ENCODE results near the gene NQO2. TPM values are rescaled to one million over a fixed set of nuclear protein-coding genes. Genes with fewer than 3 reads are reported as not detected.
"Not testable (repeated sequence)": the region's sequence is repeated elsewhere in the genome, so short reads cannot be mapped to it uniquely, and the experiment has no call there.

NQO2 gene
- total and polyA plus RNA-seq, 2 donors (not counting 1 experiment from before 2014, with no cell fraction given), result 6.2 to 21.5 TPM

GRCh38 chr6:3007571-3007970, 7.9 kb downstream of the NQO2 start:
- no peak overlapping the region for H3K4me3 Mint-ChIP-seq
- Histone ChIP-seq H3K36me3 (replicated peaks in 1 of 2; ENCODE audit: control extremely low read depth in 1 of 2, control insufficient read depth in 1 of 2, extremely low read depth in 1 of 2, insufficient read depth in 2 of 2, low read length in 1 of 2) (peaks cover 0 to 20% of the 10 kb centered on the region in 2 experiments), H3K9me3 (ENCODE audit: control extremely low read depth in 1 of 3, control insufficient read depth in 2 of 3, insufficient read depth in 1 of 3, low read length in 2 of 3) (peaks cover 2 to 21% (median 13%) of the 10 kb centered on the region in 3 donors), H3K27ac (ENCODE audit: low read length in 2 of 2) (no peak overlapping the region), H4K20me1 (ENCODE audit: control insufficient read depth, insufficient read depth, low read length, poor library complexity, severe bottlenecking) (no peaks in the 10 kb centered on the region), H3K4me3 (ENCODE audit: control extremely low read depth in 1 of 5, extremely low read depth in 1 of 5, insufficient read depth in 1 of 5, low read depth in 2 of 5, low read length in 4 of 5) (no peak overlapping the region), H3K79me2 (ENCODE audit: control insufficient read depth, insufficient read depth, low read length) (no peaks in the 10 kb centered on the region), H3K4me1 (ENCODE audit: control insufficient read depth in 2 of 2, insufficient read depth in 2 of 2, low read length in 2 of 2) (no peaks in the 10 kb centered on the region), H3K27me3 (replicated peaks in 1 of 4; ENCODE audit: control extremely low read depth in 1 of 4, control insufficient read depth in 3 of 4, insufficient read depth in 4 of 4, low read length in 3 of 4) (no peaks in the 10 kb centered on the region), H3K4me2 (replicated peaks; ENCODE audit: low read depth, low read length, poor library complexity, severe bottlenecking) (no peak overlapping the region), H2AFZ (ENCODE audit: insufficient read depth, low read depth, low read length, poor library complexity, severe bottlenecking) (no peak overlapping the region), H3K9ac (ENCODE audit: low read length) (no peak overlapping the region)
- H3K9me3 Mint-ChIP-seq (ENCODE audit: insufficient read depth), result peaks cover 10% of the 10 kb centered on the region
- no peaks in the 10 kb centered on the region for H3K4me1 Mint-ChIP-seq
- ChIA-PET POLR2A (no interaction called here), CTCF (interaction anchor here (0.7 to 1.5 kb wide), 5 partner anchors 16 to 268 kb away, joined by 3 to 4 read pairs (median 3); no protein-coding TSS in a partner anchor)
- WGBS (ENCODE audit: insufficient coverage), result 81% methylated on average over 3 of the region's 3 CpGs
- no peak overlapping the region for H3K27ac Mint-ChIP-seq
- ATAC-seq (ENCODE audit: low read depth) (no peak), DNase-seq (no peak)
- intact Hi-C loops (cut with micrococcal nuclease), result no loop called here
- no peaks in the 10 kb centered on the region for H3K27me3 Mint-ChIP-seq
- no peak for TF ChIP-seq EZH2 (IDR thresholded peaks at IDR 0.05; ENCODE audit: borderline replicate concordance, insufficient read depth, low read depth, low read length, poor library complexity, severe bottlenecking)
- no peak for TF ChIP-seq CTCF (IDR thresholded peaks at IDR 0.05)

- H3K4me3 ChIP-seq (ENCODE audit: control extremely low read depth in 1 of 5, extremely low read depth in 1 of 5, insufficient read depth in 1 of 5, low read depth in 2 of 5, low read length in 4 of 5); H3K9ac ChIP-seq (ENCODE audit: low read length); H3K4me1 Mint-ChIP-seq; POLR2A ChIA-PET; DNase-seq; H3K27ac Mint-ChIP-seq; H4K20me1 ChIP-seq (ENCODE audit: control insufficient read depth, insufficient read depth, low read length, poor library complexity, severe bottlenecking); H3K4me1 ChIP-seq (ENCODE audit: control insufficient read depth in 2 of 2, insufficient read depth in 2 of 2, low read length in 2 of 2); H3K27me3 Mint-ChIP-seq; H3K27ac ChIP-seq (ENCODE audit: low read length in 2 of 2); H3K4me3 Mint-ChIP-seq; H3K4me2 ChIP-seq (replicated peaks; ENCODE audit: low read depth, low read length, poor library complexity, severe bottlenecking); H2AFZ ChIP-seq (ENCODE audit: insufficient read depth, low read depth, low read length, poor library complexity, severe bottlenecking); ATAC-seq (ENCODE audit: low read depth); intact Hi-C loops (cut with micrococcal nuclease); H3K79me2 ChIP-seq (ENCODE audit: control insufficient read depth, insufficient read depth, low read length); H3K27me3 ChIP-seq (replicated peaks in 1 of 4; ENCODE audit: control extremely low read depth in 1 of 4, control insufficient read depth in 3 of 4, insufficient read depth in 4 of 4, low read length in 3 of 4): not testable (repeated sequence)
- Histone ChIP-seq H3K36me3 (replicated peaks in 1 of 2; ENCODE audit: control extremely low read depth in 1 of 2, control insufficient read depth in 1 of 2, extremely low read depth in 1 of 2, insufficient read depth in 2 of 2, low read length in 1 of 2) (peaks cover 0 to 20% of the 10 kb centered on the region in 2 experiments), H3K9me3 (ENCODE audit: control extremely low read depth in 1 of 3, control insufficient read depth in 2 of 3, insufficient read depth in 1 of 3, low read length in 2 of 3) (peaks cover 2 to 21% (median 13%) of the 10 kb centered on the region in 3 donors)
- over 99% methylated on average over 14 of the region's 17 CpGs for WGBS (ENCODE audit: insufficient coverage)
- H3K9me3 Mint-ChIP-seq (ENCODE audit: insufficient read depth), result peaks cover 11% of the 10 kb centered on the region
- CTCF ChIA-PET, result interaction anchor here (0.6 to 1.5 kb wide), 4 partner anchors 17 to 269 kb away, joined by 3 to 5 read pairs (median 4); no protein-coding TSS in a partner anchor
Observed at GRCh38 chr6:3008712-3009265, 9.1 kb downstream of the NQO2 start.
